Suprapubic skin (tissue), 4 donors: ENCODE results near the gene S100PBP.

Source experiments
- EP300 ChIP-seq: sonication (generic); formaldehyde crosslinking; IDR thresholded peaks from one replicate; pipeline ENCODE4 v1.6.1; 2017; ENCODE audit warnings: antibody characterized with exemption
- POLR2A ChIP-seq, 2 donors: fragments of 450-650 bp; IDR thresholded peaks; one replicate each; pipeline ENCODE4 v1.6.1; 2017; ENCODE audit warnings: antibody characterized with exemption in 2 of 2, mild to moderate bottlenecking in 2 of 2, moderate library complexity in 2 of 2
- POLR2AphosphoS5 ChIP-seq, 3 donors: sonication (generic); formaldehyde crosslinking; IDR thresholded peaks; one replicate each; pipeline ENCODE4 v1.6.1; 2017; ENCODE audit warnings: antibody characterized with exemption in 3 of 3
- TF ChIP-seq, protein P1 (sequence below), 2 donors: fragments of 200-600 bp in 1 of 2; fragments of 450-650 bp in 1 of 2; sonication (generic) in 1 of 2; IDR thresholded peaks; one replicate each; pipeline ENCODE4 v1.5.1; 2016 to 2019; ENCODE audit warnings: antibody characterized with exemption in 2 of 2, mild to moderate bottlenecking in 1 of 2, moderate library complexity in 1 of 2

DNA sequence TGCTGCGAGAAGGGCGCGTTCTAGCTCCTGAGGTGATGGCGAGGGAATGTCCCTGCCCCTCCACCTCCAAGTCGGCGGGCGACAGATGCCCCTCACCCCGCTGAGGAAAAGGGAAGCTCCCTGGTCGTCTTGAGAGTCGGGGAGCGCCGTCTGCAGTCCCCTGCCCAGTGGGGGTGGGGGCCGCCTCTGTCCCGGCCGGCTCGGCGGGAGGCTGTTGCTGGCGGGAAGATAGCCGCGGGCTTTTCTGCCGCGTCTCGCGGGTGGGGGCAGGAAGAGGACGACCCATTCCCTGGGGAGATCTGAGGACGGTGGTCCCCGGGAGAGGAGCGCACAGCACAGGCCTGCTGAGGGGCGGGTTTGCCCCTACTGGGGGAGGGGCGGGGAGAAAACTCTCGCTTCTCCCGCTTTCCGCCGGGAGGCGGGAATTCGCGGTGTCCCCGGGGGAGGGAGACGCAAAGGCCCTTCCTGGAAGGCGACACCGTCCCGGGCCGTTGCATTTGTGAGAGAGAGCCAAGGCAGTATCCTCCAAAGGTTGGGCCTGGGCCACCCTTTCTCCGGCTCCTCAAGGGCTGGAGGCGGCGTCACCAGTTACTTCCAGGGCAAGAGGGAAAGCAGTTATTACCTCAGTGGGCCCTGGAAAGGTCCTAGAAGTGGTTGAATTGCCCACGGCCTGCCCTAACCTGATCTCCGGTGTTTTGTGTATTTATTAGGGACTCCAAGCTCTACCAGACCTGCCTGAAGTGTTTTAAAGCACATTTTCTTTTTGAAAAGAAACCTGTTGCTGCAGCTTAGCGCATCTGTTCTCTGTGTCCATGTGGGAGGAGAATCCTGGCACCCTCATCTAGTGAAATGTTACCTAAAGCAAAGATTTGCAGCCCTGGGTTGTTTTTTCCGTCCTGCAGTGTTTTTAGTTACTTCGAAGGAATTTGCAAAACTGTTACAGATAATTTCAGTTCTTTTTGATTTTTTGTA is 648 bp downstream of the S100PBP start:
- TF ChIP-seq EP300 (no peak), POLR2A (IDR thresholded peaks at IDR 0.05) (peak in 1 of 2 donors; percentile 29), POLR2AphosphoS5 (IDR thresholded peaks at IDR 0.05) (no peak)
- TF ChIP-seq, protein P1, sequence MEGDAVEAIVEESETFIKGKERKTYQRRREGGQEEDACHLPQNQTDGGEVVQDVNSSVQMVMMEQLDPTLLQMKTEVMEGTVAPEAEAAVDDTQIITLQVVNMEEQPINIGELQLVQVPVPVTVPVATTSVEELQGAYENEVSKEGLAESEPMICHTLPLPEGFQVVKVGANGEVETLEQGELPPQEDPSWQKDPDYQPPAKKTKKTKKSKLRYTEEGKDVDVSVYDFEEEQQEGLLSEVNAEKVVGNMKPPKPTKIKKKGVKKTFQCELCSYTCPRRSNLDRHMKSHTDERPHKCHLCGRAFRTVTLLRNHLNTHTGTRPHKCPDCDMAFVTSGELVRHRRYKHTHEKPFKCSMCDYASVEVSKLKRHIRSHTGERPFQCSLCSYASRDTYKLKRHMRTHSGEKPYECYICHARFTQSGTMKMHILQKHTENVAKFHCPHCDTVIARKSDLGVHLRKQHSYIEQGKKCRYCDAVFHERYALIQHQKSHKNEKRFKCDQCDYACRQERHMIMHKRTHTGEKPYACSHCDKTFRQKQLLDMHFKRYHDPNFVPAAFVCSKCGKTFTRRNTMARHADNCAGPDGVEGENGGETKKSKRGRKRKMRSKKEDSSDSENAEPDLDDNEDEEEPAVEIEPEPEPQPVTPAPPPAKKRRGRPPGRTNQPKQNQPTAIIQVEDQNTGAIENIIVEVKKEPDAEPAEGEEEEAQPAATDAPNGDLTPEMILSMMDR (IDR thresholded peaks at IDR 0.05) = no peak
